HG03159 (cell line): ENCODE results near the gene LRPAP1.
"Not testable (repeated sequence)": the region's sequence is repeated elsewhere in the genome, so short reads cannot be mapped to it uniquely, and the experiment has no call there.

Source experiments
- ATAC-seq: cut with Tn5 transposase; IDR thresholded peaks from one replicate; pipeline ENCODE4 v1.9.1; 2021; ENCODE audit warnings: mild to moderate bottlenecking, moderate library complexity; ENCODE audit not compliant: unreplicated experiment

Gene LRPAP1

GRCh38 chr4:3563403-3563802 lies 31.2 kb upstream of the LRPAP1 start:
- ATAC-seq, result no peak

DNA sequence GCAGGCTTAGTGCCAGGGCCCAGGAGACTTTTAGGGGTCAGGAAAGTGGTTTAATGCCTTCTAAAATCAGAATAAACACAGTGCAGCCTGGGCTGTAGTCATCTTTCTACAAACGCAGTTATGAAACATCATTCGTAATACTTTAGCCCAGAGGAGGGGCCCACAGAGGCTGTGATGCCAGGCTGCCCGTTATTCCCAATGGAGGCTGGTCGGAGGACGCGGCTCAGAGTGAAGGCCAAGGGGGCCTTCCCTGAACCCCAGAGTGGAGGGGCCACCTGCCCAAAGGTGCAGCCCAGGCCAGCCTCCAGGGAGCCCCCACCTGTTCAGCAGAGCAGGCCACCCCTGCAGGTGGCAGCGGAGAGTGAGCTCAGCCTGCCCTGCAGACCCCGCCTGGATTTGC lies 29.9 kb upstream of the LRPAP1 start:
- ATAC-seq, result not testable (repeated sequence)

- not testable (repeated sequence) for ATAC-seq
These were observed 28.2 kb upstream of the LRPAP1 start for GRCh38 chr4:3560465-3560864.

DNA sequence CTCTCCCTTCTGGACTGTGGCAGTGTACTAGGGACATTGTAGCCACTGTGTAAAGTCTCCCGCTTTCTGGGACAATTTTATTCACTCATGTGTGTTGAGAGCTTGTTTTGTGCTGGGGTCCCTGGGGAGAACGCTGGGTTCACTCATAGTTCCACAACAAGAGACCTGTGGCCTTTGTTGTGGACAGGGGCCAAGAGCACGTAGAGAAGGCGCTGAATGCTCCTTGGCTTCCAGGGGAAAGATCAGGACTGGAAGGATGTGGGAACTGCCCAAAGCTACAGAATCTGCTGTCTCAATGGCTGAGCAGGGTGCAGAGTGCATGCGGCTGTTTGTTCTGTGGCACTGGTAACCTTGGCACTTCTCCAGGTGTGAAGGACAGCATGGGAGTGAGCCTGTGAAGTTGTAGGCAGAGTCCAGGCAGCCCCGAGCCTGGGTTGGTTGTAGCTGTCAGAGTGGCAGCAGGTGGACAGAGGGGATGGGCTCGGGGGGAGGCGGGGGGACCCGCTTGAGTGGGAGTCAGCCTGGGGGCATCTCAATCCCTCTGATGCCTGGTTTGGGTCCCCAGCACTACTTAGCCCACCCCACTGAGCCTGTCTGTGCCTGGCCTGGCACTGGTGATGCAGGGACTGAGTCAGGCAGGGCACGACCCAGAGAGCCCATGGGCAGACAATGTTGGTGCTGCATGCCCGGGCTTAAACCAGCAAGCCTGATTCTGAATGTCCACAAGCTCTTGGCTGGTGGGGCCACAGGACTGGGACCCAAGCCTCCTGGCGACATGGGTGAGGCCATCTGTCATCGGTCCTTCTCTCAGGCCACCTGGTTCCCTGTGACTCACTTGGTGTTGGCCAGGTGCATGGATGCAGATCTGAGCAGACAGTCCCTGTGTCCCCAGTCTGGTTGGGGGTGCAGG lies 27.4 kb upstream of the LRPAP1 start:
- ATAC-seq, result not testable (repeated sequence)

DNA sequence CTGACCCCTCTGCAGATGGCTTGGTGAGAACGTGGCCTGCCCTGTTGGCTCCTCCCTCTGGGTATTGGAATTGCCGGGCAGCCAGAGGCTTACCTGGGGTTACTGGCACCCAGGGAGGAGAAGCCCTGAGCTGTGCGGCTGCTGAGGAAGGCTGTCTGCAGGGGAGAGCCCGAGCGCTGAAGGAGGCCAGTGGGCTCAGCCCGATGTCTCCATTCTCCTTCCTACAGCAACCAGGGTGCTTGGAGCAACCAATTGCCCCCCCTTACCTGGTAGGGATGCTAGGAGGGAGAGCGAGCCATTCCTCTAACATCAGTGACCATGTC lies 26.3 kb upstream of the LRPAP1 start:
- not testable (repeated sequence) for ATAC-seq

- not testable (repeated sequence) for ATAC-seq
These were observed 25.7 kb upstream of the LRPAP1 start for GRCh38 chr4:3557676-3558513.

DNA sequence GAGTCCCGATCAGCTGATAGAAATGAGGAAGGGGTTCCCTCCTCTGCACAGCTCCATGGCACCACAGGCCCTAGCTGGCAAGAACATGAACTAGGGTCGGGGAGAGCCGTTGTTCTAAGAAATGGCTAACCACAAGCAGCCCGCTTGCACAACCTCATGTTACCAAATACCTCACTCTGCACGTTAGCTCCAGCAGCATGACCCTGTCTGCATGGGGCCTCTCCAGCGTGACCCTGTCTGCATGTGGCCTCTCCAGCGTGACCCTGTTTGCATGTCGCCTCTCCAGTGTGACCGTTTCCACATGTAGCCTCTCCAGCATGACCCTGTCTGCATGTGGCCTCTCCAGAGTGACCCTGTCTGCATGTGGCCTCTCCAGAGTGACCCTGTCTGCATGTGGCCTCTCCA lies 24.9 kb upstream of the LRPAP1 start:
- not testable (repeated sequence) for ATAC-seq

DNA sequence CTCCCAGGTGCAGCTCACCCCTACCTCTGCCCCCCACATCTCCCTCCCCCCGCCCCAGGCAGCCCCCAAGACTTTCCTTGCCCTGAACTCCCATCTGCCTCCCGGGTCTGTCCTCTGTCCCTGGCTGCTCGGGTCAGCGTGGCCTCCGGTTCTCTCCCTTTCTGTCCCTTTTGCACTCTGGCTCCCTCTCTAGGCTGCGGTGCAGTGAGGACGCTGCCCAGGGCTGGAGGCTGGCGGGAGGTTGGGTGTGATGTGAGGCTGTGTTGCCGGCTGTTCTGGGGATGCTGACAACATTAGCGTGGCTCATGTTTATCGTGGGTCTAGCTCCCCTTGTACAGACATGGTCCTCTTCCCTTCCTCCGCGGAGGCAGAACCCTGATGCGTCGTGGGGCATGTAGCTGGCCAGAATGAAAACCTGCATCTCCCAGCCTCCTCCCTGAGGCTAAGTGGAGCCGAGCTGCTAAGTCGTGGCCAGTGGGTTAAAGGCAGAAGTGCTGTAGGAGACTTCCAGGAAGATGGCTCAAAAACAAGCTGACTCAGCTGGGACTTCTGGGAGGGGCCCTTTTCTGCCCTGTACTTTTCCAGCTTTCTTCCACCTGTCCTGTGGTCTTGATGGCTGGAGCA lies 24.1 kb upstream of the LRPAP1 start:
- ATAC-seq, result not testable (repeated sequence)

- not testable (repeated sequence) for ATAC-seq
These were observed 23.3 kb upstream of the LRPAP1 start for GRCh38 chr4:3555459-3556070.

DNA sequence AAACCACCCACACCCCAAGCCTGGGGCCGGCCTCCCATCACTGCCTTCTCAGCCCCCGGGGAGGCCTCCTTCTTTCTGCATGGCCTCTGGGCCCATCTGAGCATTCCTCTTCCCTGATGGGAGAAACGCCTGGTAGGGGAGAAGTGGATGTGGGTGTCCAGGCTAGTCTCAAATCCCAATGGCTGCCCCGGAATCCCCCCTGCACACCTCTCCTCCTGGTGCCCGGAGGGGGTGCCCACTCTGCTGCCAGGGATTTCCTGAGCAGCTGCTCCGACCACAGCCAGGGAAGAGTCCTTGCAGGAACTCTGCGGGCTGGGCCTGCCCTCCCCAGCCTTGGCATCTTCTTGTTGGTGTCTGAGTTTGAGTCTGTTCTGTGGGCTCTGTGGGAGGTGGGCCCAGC lies 19.1 kb upstream of the LRPAP1 start:
- ATAC-seq, result not testable (repeated sequence)

DNA sequence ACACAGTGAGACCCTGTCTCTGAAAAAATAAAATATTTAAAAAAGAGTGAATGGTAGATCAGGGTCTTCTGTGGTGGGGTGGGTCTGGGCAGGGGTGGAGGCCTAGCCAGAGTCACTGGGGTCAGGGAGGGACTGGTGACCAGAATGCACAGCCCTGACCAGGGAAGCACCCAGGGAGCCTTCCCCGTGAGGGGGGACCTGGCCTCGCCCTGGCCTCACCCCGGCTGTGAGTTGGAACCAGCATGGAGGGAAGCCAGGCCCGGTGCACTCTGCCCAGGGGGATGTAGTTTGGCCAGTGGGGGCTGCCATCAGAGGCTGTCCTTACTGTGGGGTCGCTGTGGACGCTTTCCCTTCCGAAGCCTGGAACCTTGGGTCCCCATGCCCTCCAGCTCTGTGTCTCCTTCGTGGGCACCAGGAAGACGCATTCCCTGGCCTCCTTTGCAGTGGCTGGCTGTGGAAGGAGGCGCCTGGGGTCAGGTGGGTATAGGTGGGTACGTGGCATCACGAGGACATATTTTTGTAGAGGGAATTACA lies 18.6 kb upstream of the LRPAP1 start:
- ATAC-seq, result not testable (repeated sequence)

DNA sequence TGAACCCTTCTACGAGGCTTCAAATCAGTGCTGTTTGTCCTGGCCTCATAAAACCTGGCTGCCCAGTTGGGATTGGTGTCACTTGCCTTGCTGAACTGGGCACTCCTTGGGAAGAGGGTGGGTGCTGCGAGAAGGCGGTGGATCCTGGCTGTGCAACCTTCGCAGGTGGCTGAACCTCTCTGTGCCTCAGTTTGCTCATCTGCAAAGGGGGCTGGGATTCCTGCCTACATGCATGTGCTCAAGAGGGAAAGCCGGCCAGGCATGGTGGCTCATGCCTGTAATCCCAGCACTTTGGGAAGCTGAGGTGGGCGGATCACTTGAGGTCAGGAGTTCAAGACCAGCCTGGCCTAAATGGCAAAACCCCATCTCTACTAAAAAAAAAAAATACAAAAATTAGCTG lies 17.8 kb upstream of the LRPAP1 start:
- not testable (repeated sequence) for ATAC-seq

- ATAC-seq, result not testable (repeated sequence)
These were observed 17.4 kb upstream of the LRPAP1 start for GRCh38 chr4:3549694-3550001.

DNA sequence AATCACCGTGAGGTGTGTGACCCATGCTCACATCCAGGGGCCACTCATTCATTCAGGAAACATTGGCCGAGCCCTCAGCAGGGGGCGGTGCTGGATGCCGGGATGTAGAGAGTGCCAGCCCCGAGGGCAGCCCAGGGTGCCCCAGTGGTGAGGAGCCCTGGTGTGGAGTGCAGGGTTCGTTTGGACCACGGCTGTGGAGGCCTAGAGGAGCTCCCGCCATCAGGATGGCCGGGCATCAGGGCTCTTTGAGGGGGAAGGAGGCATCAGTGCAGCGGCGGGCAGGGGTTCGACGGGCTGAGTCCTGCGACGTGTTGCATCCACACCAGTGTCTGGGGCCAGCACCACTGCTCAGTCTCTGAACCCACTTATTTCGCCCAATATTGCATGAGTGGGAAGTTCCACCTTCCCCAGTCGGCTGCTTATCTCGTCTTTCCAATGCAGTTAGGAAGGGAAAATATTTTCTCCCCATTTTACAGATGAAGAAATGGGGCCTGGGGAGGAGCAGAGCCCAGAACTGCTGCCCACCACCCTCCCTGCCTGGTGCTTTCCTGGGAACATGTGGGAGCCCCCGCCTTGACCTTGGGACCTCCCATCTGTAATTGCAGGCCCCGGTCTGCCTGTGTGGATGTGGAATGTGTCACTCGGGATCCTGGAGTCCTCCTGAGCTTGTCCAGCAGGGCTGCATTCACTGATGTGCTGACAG lies 16.9 kb upstream of the LRPAP1 start:
- not testable (repeated sequence) for ATAC-seq

GRCh38 chr4:3546721-3547120 lies 14.5 kb upstream of the LRPAP1 start:
- ATAC-seq, result not testable (repeated sequence)

- not testable (repeated sequence) for ATAC-seq
These were observed 13.1 kb upstream of the LRPAP1 start for GRCh38 chr4:3545351-3545750.

- ATAC-seq, result not testable (repeated sequence)
These were observed 12.2 kb upstream of the LRPAP1 start for GRCh38 chr4:3544259-3545025.

- not testable (repeated sequence) for ATAC-seq
These were observed 11.2 kb upstream of the LRPAP1 start for GRCh38 chr4:3543415-3543814.

DNA sequence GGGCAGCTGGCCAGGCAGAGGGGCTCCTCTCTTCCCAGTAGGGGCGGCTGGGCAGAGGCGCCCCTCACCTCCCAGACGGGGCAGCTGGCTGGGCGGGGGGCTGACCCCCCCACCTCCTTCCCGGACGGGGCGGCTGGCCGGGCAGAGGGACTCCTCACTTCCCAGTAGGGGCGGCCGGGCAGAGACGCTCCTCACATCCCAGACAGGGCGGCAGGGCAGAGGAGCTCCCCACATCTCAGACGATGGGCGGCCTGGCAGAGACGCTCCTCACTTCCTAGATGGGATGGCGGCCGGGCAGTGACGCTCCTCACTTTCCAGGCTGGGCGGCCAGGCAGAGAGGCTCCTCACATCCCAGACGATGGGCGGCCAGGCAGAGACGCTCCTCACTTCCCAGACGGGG lies 6.7 kb upstream of the LRPAP1 start:
- not testable (repeated sequence) for ATAC-seq
